K562 (cell line): ENCODE measurements around the gene FSTL4. TPM values are rescaled to one million over a fixed set of nuclear protein-coding genes. Genes with fewer than 3 reads are reported as not detected.

ENCODE experiments used
- ATAC-seq: fragments of 200-7000 bp; cut with Tn5 transposase; 3 replicates; pipeline ENCODE4 v1.9.1; 2020; ENCODE audit warnings: moderate library complexity
- BruUV-seq: library from RNA; stranded (reverse); fragments of 400-500 nt; replicated peaks from 2 replicates; lab custom pipeline; 2021; lab: Mats Ljungman, UMichigan
- CTCF ChIA-PET: fragments of 300-600 bp; formaldehyde crosslinking; extraction: SDS; loops from one replicate; lab custom pipeline; 2021; ENCODE audit warnings: low intra/inter-chr PET ratio; lab: Yijun Ruan, JAX
- POLR2A ChIA-PET: fragments of 300-600, 350-650 bp; sonication (Branson Sonifier 250); formaldehyde crosslinking; extraction: SDS; loops from one replicate; lab custom pipeline; 2021; ENCODE audit warnings: antibody characterized with exemption, inconsistent platforms; lab: Yijun Ruan, JAX
- DNase-seq, 4 experiments: peaks; one replicate each; pipeline versions ENCODE4 v3.0.0 to v3.0.0-alpha.2; 2011 to 2018; ENCODE audit warnings: low spot score in 3 of 4, mixed read lengths in 3 of 4; ENCODE audit errors: extremely low read depth in 1 of 4
- FAIRE-seq: peaks from 2 replicates; lab custom pipeline; 2011; peaks lifted over from hg19 to GRCh38; lab: Jason Lieb, UNC
- H2AFZ ChIP-seq: 2 replicates; pipeline ENCODE4 v1.6.0; 2011; ENCODE audit warnings: low read depth, low read length, control low read depth, inconsistent platforms
- H3K27ac ChIP-seq: fragments of 200-600 bp; 3 replicates; pipeline ENCODE4 v1.8.0; 2011; ENCODE audit warnings: low read depth, mild to moderate bottlenecking, control low read depth, inconsistent platforms, low read length, moderate library complexity, mixed read lengths; ENCODE audit errors: extremely low read depth
- H3K27me3 ChIP-seq, 2 experiments: fragments of 300-600 bp in 1 of 2; 2 replicates in 1 of 2; 3 replicates in 1 of 2; pipeline versions ENCODE4 v1.6.0 to v1.8.0; 2011; ENCODE audit warnings: inconsistent platforms in 2 of 2, low read length in 2 of 2, mild to moderate bottlenecking in 1 of 2, mixed read lengths in 1 of 2, moderate library complexity in 1 of 2; ENCODE audit not compliant: control insufficient read depth in 2 of 2, insufficient read depth in 2 of 2
- H3K36me3 ChIP-seq: fragments of 300-600 bp; 3 replicates; pipeline ENCODE4 v1.8.0; 2011; ENCODE audit warnings: mild to moderate bottlenecking, low read length, inconsistent platforms; ENCODE audit not compliant: control insufficient read depth, insufficient read depth
- H3K4me1 ChIP-seq, 2 experiments: fragments of 200-600 bp in 1 of 2; replicated peaks in 1 of 2; 2 replicates in 1 of 2; 3 replicates in 1 of 2; pipeline versions ENCODE4 v1.5.1 to v1.8.0; 2011; ENCODE audit warnings: inconsistent platforms in 2 of 2, low read length in 2 of 2, mild to moderate bottlenecking in 1 of 2, mixed read lengths in 1 of 2, moderate library complexity in 1 of 2; ENCODE audit not compliant: control insufficient read depth in 2 of 2, insufficient read depth in 2 of 2
- H3K4me2 ChIP-seq: 2 replicates; pipeline ENCODE4 v1.6.1; 2011; ENCODE audit warnings: low read length, control low read depth, inconsistent platforms, mixed read lengths; ENCODE audit not compliant: insufficient read depth
- H3K4me3 ChIP-seq: fragments of 200-600 bp; sonication (generic), shearing (Covaris generic); 2 replicates; pipeline ENCODE4 v1.5.1; 2016; ENCODE audit warnings: control low read depth, inconsistent platforms
- H3K79me2 ChIP-seq: fragments of 200-600 bp; 3 replicates; pipeline ENCODE4 v1.8.0; 2011; ENCODE audit warnings: low read length, inconsistent platforms; ENCODE audit not compliant: control insufficient read depth, insufficient read depth
- H3K9ac ChIP-seq, 2 experiments: 2 replicates each; pipeline versions ENCODE4 v1.6.0 to v1.6.1; 2011; ENCODE audit warnings: low read depth in 2 of 2, low read length in 2 of 2, control low read depth in 1 of 2, inconsistent platforms in 1 of 2, mild to moderate bottlenecking in 1 of 2, mixed read lengths in 1 of 2; ENCODE audit not compliant: insufficient read depth in 1 of 2
- H3K9me1 ChIP-seq: one replicate; pipeline ENCODE4 v1.6.0; 2011; ENCODE audit warnings: inconsistent platforms, mild to moderate bottlenecking, low read length, moderate library complexity; ENCODE audit not compliant: control insufficient read depth, insufficient read depth
- H3K9me3 ChIP-seq: replicated peaks from 2 replicates; pipeline ENCODE4 v1.5.1; 2011; ENCODE audit warnings: low read depth, low read length, inconsistent platforms; ENCODE audit not compliant: control insufficient read depth, insufficient read depth
- H4K20me1 ChIP-seq: replicated peaks from 2 replicates; pipeline ENCODE4 v1.6.1; 2011; ENCODE audit warnings: low read length, inconsistent platforms, mixed read lengths; ENCODE audit not compliant: control insufficient read depth, insufficient read depth
- ELF1 ChIP-seq: fragments of 200-800 bp; sonication (Bioruptor generic); IDR thresholded peaks from 2 replicates; pipeline ENCODE4 v1.6.1; 2016; ENCODE audit warnings: missing genetic modification characterization, missing compliant biosample characterization
- ERF ChIP-seq: fragments of 450-650 bp; formaldehyde crosslinking; IDR thresholded peaks from 2 replicates; pipeline ENCODE4 v1.4.0; 2020; ENCODE audit warnings: mild to moderate bottlenecking, mixed read lengths
- HDGF ChIP-seq: fragments of 450-650 bp; IDR thresholded peaks from 2 replicates; pipeline ENCODE4 v1.6.1; 2016
- KLF13 ChIP-seq: fragments of 450-650 bp; IDR thresholded peaks from 2 replicates; pipeline ENCODE4 v1.6.1; 2016; ENCODE audit warnings: missing genetic modification characterization, low read depth, mild to moderate bottlenecking, missing compliant biosample characterization, moderate library complexity, borderline replicate concordance
- KLF6 ChIP-seq: fragments of 250-450 bp; sonication (Bioruptor Pico); IDR thresholded peaks from 2 replicates; pipeline ENCODE4 v1.4.0; 2020; ENCODE audit warnings: mild to moderate bottlenecking, moderate library complexity, borderline replicate concordance
- PTRF ChIP-seq: fragments of 450-650 bp; IDR thresholded peaks from 2 replicates; pipeline ENCODE4 v1.6.1; 2016; ENCODE audit warnings: mild to moderate bottlenecking, missing genetic modification characterization, missing compliant biosample characterization
- ZNF121 ChIP-seq: sonication (generic); formaldehyde crosslinking; conservative IDR thresholded peaks from 2 replicates; pipeline ENCODE4 v1.8.0; 2022; ENCODE audit warnings: missing genetic modification reagents
- ZNF124 ChIP-seq: sonication (generic); formaldehyde crosslinking; IDR thresholded peaks from 2 replicates; pipeline ENCODE4 v1.8.1; 2022; ENCODE audit warnings: missing genetic modification reagents
- ZNF408 ChIP-seq: fragments of 250-450 bp; sonication (Bioruptor Pico); IDR thresholded peaks from 2 replicates; pipeline ENCODE4 v1.4.0; 2020; ENCODE audit warnings: low read depth, mild to moderate bottlenecking, moderate library complexity
- WGBS: fragments of 100-300 bp; shearing (Covaris generic); methylation state at CpG from one replicate; pipeline ENCODE4 v1.1.6; 2016; ENCODE audit warnings: low coverage, mixed read lengths; ENCODE audit not compliant: insufficient coverage; ENCODE audit errors: missing lambda C conversion rate; 5-methylcytosine and 5-hydroxymethylcytosine counted together
- in situ Hi-C: fragments of 300-500 bp; cut with MboI; formaldehyde crosslinking; loops from 4 replicates; pipeline ENCODE4 v1.15.0; 2018; ENCODE audit warnings: inconsistent platforms, mixed read lengths
- intact Hi-C: fragments of 100-400 bp; cut with micrococcal nuclease; formaldehyde crosslinking; loops from 2 replicates; pipeline ENCODE4 v1.14.2; 2022
- polyA plus RNA-seq, 8 experiments: library from polyadenylated mRNA; depleted of rRNA in 4 of 8; stranded (reverse) in 5 of 8; unstranded in 3 of 8; fragments of >200 nt; fragmentation: Nextera tagmentation in 2 of 8; fragmentation: Illumina TruSeq in 1 of 8; extraction: Ambion mirVana in 2 of 8; extraction: Trizol in 1 of 8; gene quantifications; 2 replicates each; pipeline versions ENCODE4 v1.2.1 to v1.2.3, GENCODE V29; 2011 to 2014; ENCODE audit warnings: inconsistent platforms in 1 of 8, missing spikeins in 1 of 8
- total RNA-seq, 7 experiments: library from RNA; depleted of rRNA in 6 of 7; stranded (reverse); fragments of >200 nt in 6 of 7; fragmentation: Illumina TruSeq in 2 of 7; extraction: Trizol in 2 of 7; gene quantifications; 2 replicates each; pipeline versions ENCODE4 v1.2.1 to v1.2.3, GENCODE V29; 2011 to 2021; ENCODE audit warnings: low replicate concordance in 1 of 7

The FSTL4 gene
- total and polyA plus RNA-seq, 9 of the 15 experiments (the other 6 are each of a cell fraction or from before 2014, with no cell fraction given), result 0.08 to 0.18 (median 0.10) TPM; not detected in 5

DNA sequence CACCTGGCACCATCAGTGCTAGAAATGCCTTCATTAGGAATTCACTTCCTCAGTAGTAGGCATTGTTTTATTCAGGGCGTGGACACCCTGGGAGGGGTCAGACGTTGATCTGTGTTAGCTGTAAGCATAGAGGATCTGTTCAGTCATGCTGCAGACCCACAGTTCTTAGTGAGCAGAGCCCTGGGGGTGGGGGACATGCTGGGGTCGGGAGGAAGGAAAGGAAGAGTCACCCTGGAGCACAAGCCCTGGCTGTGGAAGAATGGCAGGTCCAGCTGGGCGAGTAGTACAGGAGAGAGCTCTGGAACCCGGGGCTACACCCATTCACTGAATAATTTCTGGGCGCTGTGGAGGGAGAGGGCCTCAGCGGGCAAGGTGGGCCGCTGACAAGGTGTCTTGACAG lies 172.5 kb downstream of the FSTL4 start:
- H3K27ac ChIP-seq, result no peak overlapping the region
- peaks cover 0 to 35% of the 10 kb centered on the region in 2 experiments; a peak in 2 of 5 replicates for H3K27me3 ChIP-seq
- H3K36me3 ChIP-seq, result no peaks in the 10 kb centered on the region
- in situ Hi-C loops, result no loop called here
- no peak for ATAC-seq
- no peak overlapping the region for H3K9ac ChIP-seq
- intact Hi-C loops, result no loop called here
- 3% methylated on average over 8 of the region's 8 CpGs for WGBS
- H4K20me1 ChIP-seq, result no peaks in the 10 kb centered on the region
- no peak for FAIRE-seq
- no peak for DNase-seq
- H3K4me3 ChIP-seq, result no peak overlapping the region
- H2AFZ ChIP-seq, result no peak overlapping the region
- ChIA-PET CTCF (no interaction called here), POLR2A (interaction anchor here (0.8 kb wide), 1 partner anchor 18 kb away, joined by 4 read pairs; no protein-coding TSS in a partner anchor)
- no peaks in the 10 kb centered on the region for H3K79me2 ChIP-seq
- TF ChIP-seq KLF6 (CRISPR knock-in tag), result no peak
- no peak for TF ChIP-seq KLF13 (tag)
- no peak for TF ChIP-seq ZNF124
- TF ChIP-seq ELF1 (tag), result no peak
- TF ChIP-seq ERF, result no peak
- TF ChIP-seq PTRF (tag), result no peak
- no peak for TF ChIP-seq ZNF408 (CRISPR knock-in tag)
- no peak for TF ChIP-seq HDGF
- no peak for TF ChIP-seq ZNF121 (CRISPR knock-in tag)
- H3K9me3 ChIP-seq, result no peaks in the 10 kb centered on the region
- H3K4me1 ChIP-seq, result no peaks in the 10 kb centered on the region
- no peak overlapping the region for H3K4me2 ChIP-seq
- H3K9me1 ChIP-seq, result no peaks in the 10 kb centered on the region
- BruUV-seq, result no TSS peak
